ENCODE data around the gene STK4. TPM values are rescaled to one million over a fixed set of nuclear protein-coding genes. Genes with fewer than 3 reads are reported as not detected.
A peak's percentile ranks its signal among the peaks of the same experiment; 100 is the strongest.

Gene STK4
- total and polyA plus RNA-seq, 2 experiments from 2014 or later = 16.0 to 19.1 TPM

DNA sequence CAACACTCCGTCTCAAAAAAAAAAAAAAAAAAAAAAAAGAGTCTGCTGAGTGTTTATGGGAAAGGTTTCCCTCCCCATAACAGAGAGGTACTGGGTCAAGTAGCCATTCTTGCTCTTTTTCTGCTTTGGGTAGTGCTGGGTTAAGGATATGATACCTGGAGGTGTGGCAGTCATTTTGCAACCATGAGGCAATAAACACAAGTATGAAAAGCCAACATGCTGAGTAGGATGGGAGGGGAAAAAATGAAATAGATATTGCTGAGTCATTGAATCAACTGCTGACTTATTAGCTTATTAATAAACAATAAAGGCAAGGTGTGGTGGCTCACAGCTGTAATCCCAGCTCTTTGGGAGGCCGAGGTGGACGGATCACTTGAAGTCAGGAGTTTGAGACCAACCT is 3.8 kb upstream of the STK4 start:
- no peak overlapping the region for H3K4me3 ChIP-seq
- TF ChIP-seq, protein P1, sequence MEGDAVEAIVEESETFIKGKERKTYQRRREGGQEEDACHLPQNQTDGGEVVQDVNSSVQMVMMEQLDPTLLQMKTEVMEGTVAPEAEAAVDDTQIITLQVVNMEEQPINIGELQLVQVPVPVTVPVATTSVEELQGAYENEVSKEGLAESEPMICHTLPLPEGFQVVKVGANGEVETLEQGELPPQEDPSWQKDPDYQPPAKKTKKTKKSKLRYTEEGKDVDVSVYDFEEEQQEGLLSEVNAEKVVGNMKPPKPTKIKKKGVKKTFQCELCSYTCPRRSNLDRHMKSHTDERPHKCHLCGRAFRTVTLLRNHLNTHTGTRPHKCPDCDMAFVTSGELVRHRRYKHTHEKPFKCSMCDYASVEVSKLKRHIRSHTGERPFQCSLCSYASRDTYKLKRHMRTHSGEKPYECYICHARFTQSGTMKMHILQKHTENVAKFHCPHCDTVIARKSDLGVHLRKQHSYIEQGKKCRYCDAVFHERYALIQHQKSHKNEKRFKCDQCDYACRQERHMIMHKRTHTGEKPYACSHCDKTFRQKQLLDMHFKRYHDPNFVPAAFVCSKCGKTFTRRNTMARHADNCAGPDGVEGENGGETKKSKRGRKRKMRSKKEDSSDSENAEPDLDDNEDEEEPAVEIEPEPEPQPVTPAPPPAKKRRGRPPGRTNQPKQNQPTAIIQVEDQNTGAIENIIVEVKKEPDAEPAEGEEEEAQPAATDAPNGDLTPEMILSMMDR (IDR thresholded peaks at IDR 0.05; ENCODE audit: low read depth, low read length) = no peak
- H3K27ac ChIP-seq = no peak overlapping the region
- H3K4me1 ChIP-seq (ENCODE audit: low read depth) = peaks cover 10% of the 10 kb centered on the region
- H3K9me3 ChIP-seq (ENCODE audit: low read depth) = no peaks in the 10 kb centered on the region
- H3K36me3 ChIP-seq = no peaks in the 10 kb centered on the region
- no peak for DNase-seq (ENCODE audit: low read depth in 1 of 2, low spot score in 1 of 2)
- no peaks in the 10 kb centered on the region for H3K27me3 ChIP-seq

GRCh38 chr20:44963325-44964215 is 2.7 kb upstream of the STK4 start:
- Histone ChIP-seq H3K4me1 (ENCODE audit: low read depth) (peaks cover 5% of the 10 kb centered on the region), H3K27ac (no peak overlapping the region), H3K9me3 (ENCODE audit: low read depth) (no peaks in the 10 kb centered on the region), H3K4me3 (no peak overlapping the region), H3K27me3 (no peaks in the 10 kb centered on the region), H3K36me3 (no peaks in the 10 kb centered on the region)
- TF ChIP-seq, protein P1 (IDR thresholded peaks at IDR 0.05; ENCODE audit: low read depth, low read length) = no peak
- DNase-seq (ENCODE audit: low read depth in 1 of 2, low spot score in 1 of 2) = no peak

- no peaks in the 10 kb centered on the region for H3K36me3 ChIP-seq
- TF ChIP-seq, protein P1 (IDR thresholded peaks at IDR 0.05; ENCODE audit: low read depth, low read length) = no peak
- no peaks in the 10 kb centered on the region for H3K9me3 ChIP-seq (ENCODE audit: low read depth)
- H3K27ac ChIP-seq = peak overlapping the region; percentile 77
- H3K4me1 ChIP-seq (ENCODE audit: low read depth) = no peaks in the 10 kb centered on the region
- H3K27me3 ChIP-seq = no peaks in the 10 kb centered on the region
- no peak for DNase-seq (ENCODE audit: low read depth in 1 of 2, low spot score in 1 of 2)
- peak overlapping the region; percentile 90 for H3K4me3 ChIP-seq
These were observed 672 bp upstream of the STK4 start for GRCh38 chr20:44965651-44966029.

- Histone ChIP-seq H3K27ac (no peak overlapping the region), H3K36me3 (no peaks in the 10 kb centered on the region), H3K4me3 (peak overlapping the region; percentile 90), H3K4me1 (ENCODE audit: low read depth) (no peaks in the 10 kb centered on the region), H3K9me3 (ENCODE audit: low read depth) (no peaks in the 10 kb centered on the region), H3K27me3 (no peaks in the 10 kb centered on the region)
- DNase-seq (ENCODE audit: low read depth in 1 of 2, low spot score in 1 of 2) = peak in 1 of 2 donors; percentile 26
- TF ChIP-seq, protein P1 (IDR thresholded peaks at IDR 0.05; ENCODE audit: low read depth, low read length) = no peak
These were observed 995 bp downstream of the STK4 start for GRCh38 chr20:44967207-44967807.

GRCh38 chr20:44969300-44969894 is 3.1 kb downstream of the STK4 start:
- H3K4me1 ChIP-seq (ENCODE audit: low read depth) = no peaks in the 10 kb centered on the region
- no peak overlapping the region for H3K4me3 ChIP-seq
- TF ChIP-seq, protein P1 (IDR thresholded peaks at IDR 0.05; ENCODE audit: low read depth, low read length) = no peak
- no peaks in the 10 kb centered on the region for H3K9me3 ChIP-seq (ENCODE audit: low read depth)
- no peak overlapping the region for H3K27ac ChIP-seq
- no peaks in the 10 kb centered on the region for H3K27me3 ChIP-seq
- peaks cover 12% of the 10 kb centered on the region for H3K36me3 ChIP-seq
- no peak for DNase-seq (ENCODE audit: low read depth in 1 of 2, low spot score in 1 of 2)

Data from cardiac muscle cell (in vitro differentiated cells and primary cell).